Pancreas (tissue), 10 donors: ENCODE data around the gene RBSN. TPM values are rescaled to one million over a fixed set of nuclear protein-coding genes. Genes with fewer than 3 reads are reported as not detected.

Experiments used
- ATAC-seq, 4 donors: fragments of 200-7000 bp; cut with Tn5 transposase; one replicate each; pipeline versions ENCODE4 v1.8.0 to v1.9.1; 2020; ENCODE audit warnings: mild to moderate bottlenecking in 4 of 4, moderate library complexity in 4 of 4
- DNase-seq, 6 donors: peaks; one replicate each; pipeline ENCODE4 v3.0.0-alpha.2; 2020
- FAIRE-seq: peaks from 2 replicates; lab custom pipeline; 2012; peaks lifted over from hg19 to GRCh38; lab: Jason Lieb, UNC
- H3K27ac ChIP-seq, 4 donors: fragments of 200-600 bp; sonication (generic); 1 replicate in 3 of 4; 2 replicates in 1 of 4; pipeline versions ENCODE4 v1.5.0 to v1.8.0; 2020
- H3K27me3 ChIP-seq, 4 donors: fragments of 200-600 bp; one replicate each; pipeline ENCODE4 v1.8.0; 2021
- H3K36me3 ChIP-seq, 3 donors: fragments of 200-600 bp; sonication (generic) in 1 of 3; one replicate each; pipeline versions ENCODE4 v1.5.0 to v1.8.0; 2020 to 2021
- H3K4me1 ChIP-seq, 3 donors: fragments of 200-600 bp; one replicate each; pipeline ENCODE4 v1.8.0; 2021
- H3K4me3 ChIP-seq, 4 donors: fragments of 200-600 bp; sonication (generic) in 2 of 4; one replicate each; pipeline versions ENCODE4 v1.5.0 to v1.8.0; 2020 to 2021
- H3K9me3 ChIP-seq, 4 donors: fragments of 200-600 bp; one replicate each; pipeline ENCODE4 v1.8.0; 2021
- WGBS, 2 donors: extraction: QIAGEN DNeasy Blood & Tissue Kit; methylation state at CpG; one replicate each; pipeline ENCODE4 v1.1.7; 2013; 5-methylcytosine and 5-hydroxymethylcytosine counted together
- intact Hi-C, 3 donors: fragments of 100-400 bp; cut with DNase I; formaldehyde crosslinking; loops; one replicate each; pipeline versions ENCODE4 v1.11.1 to v1.14.2; 2022
- polyA plus RNA-seq, 2 donors: library from polyadenylated mRNA; stranded (reverse); fragments of 200-250 nt; gene quantifications; one replicate each; pipeline ENCODE4 v1.2.3, GENCODE V29; 2013
- total RNA-seq, 6 donors: library from RNA; stranded (reverse); fragmentation: NEBNext Ultra II Directional in 4 of 6; extraction: Animal tissue kit (Norgen Biotek cat#: 25700) in 4 of 6; gene quantifications; one replicate each; pipeline versions ENCODE4 v1.2.1 to v1.2.4, GENCODE V29; 2021 to 2023
- TF ChIP-seq, protein P1 (sequence below), 4 donors: fragments of 200-600 bp; sonication (generic) in 3 of 4; IDR thresholded peaks; one replicate each; pipeline versions ENCODE4 v1.5.0 to v1.8.0; 2021; ENCODE audit warnings: antibody characterized with exemption in 4 of 4
- donor health status: healthy with polysubstance abuse.
- donor health status: DM: no; HTN: no; CAD: no; lungs with moderate emphysema.
- donor health status: DM: no; HTN: no; CAD: no.
- donor health status: control.
- donor health status: control.
- donor health status: Bipolar disorder and iron deficiency.
- donor health status: DM: yes; HTN: yes; CAD: no.
- donor health status: DM: no; HTN: no; CAD: no.
- donor health status: DM: no; HTN: no; CAD: no.
- donor health status: DM: yes; HTN: yes; CAD: no.

RBSN gene
- total and polyA plus RNA-seq, 8 donors, result 5.7 to 10.9 (median 8.5) TPM

GRCh38 chr3:15108869-15109268 is 9.9 kb upstream of the RBSN start:
- Histone ChIP-seq H3K27ac (no peak overlapping the region), H3K27me3 (no peaks in the 10 kb centered on the region), H3K4me1 (no peaks in the 10 kb centered on the region), H3K4me3 (no peak overlapping the region), H3K9me3 (no peaks in the 10 kb centered on the region), H3K36me3 (no peaks in the 10 kb centered on the region)
- TF ChIP-seq, protein P1, sequence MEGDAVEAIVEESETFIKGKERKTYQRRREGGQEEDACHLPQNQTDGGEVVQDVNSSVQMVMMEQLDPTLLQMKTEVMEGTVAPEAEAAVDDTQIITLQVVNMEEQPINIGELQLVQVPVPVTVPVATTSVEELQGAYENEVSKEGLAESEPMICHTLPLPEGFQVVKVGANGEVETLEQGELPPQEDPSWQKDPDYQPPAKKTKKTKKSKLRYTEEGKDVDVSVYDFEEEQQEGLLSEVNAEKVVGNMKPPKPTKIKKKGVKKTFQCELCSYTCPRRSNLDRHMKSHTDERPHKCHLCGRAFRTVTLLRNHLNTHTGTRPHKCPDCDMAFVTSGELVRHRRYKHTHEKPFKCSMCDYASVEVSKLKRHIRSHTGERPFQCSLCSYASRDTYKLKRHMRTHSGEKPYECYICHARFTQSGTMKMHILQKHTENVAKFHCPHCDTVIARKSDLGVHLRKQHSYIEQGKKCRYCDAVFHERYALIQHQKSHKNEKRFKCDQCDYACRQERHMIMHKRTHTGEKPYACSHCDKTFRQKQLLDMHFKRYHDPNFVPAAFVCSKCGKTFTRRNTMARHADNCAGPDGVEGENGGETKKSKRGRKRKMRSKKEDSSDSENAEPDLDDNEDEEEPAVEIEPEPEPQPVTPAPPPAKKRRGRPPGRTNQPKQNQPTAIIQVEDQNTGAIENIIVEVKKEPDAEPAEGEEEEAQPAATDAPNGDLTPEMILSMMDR (IDR thresholded peaks at IDR 0.05), result no peak
- intact Hi-C loops, result no loop called here
- 60 to 74% methylated on average over 4 of the region's 4 CpGs for WGBS, 2 donors
- FAIRE-seq (no peak), DNase-seq (no peak), ATAC-seq (no peak)

GRCh38 chr3:15108082-15108545 is 9.2 kb upstream of the RBSN start:
- intact Hi-C loops, result no loop called here
- TF ChIP-seq, protein P1 (IDR thresholded peaks at IDR 0.05), result peak; percentile 81 to 94 (median 90)

GRCh38 chr3:15107075-15107947 is 8.4 kb upstream of the RBSN start:
- H3K36me3 ChIP-seq, result no peaks in the 10 kb centered on the region
- no peak for DNase-seq
- intact Hi-C loops, result no loop called here
- FAIRE-seq, result no peak
- H3K9me3 ChIP-seq, result no peaks in the 10 kb centered on the region
- TF ChIP-seq, protein P1 (IDR thresholded peaks at IDR 0.05), result no peak
- no peak overlapping the region for H3K4me3 ChIP-seq
- 60 to 75% methylated on average over 16 of the region's 16 CpGs for WGBS, 2 donors
- no peaks in the 10 kb centered on the region for H3K27me3 ChIP-seq
- H3K27ac ChIP-seq, result no peak overlapping the region
- peak in 1 of 4 donors; percentile 11 for ATAC-seq
- peaks cover 0 to 6% (median 0%) of the 10 kb centered on the region in 3 donors for H3K4me1 ChIP-seq

More at GRCh38 chr3:15108082-15108545, 9.2 kb upstream of the RBSN start:
- WGBS, 2 donors, result 14 to 18% methylated on average over 11 of the region's 11 CpGs
- no peaks in the 10 kb centered on the region for H3K9me3 ChIP-seq
- ATAC-seq, result peak; percentile 85 to 99 (median 96)
- H3K4me1 ChIP-seq, result peaks cover 0 to under 1% (median 0%) of the 10 kb centered on the region in 3 donors
- H3K36me3 ChIP-seq, result no peaks in the 10 kb centered on the region
- no peak overlapping the region for H3K27ac ChIP-seq
- FAIRE-seq, result no peak
- no peak overlapping the region for H3K4me3 ChIP-seq
- no peaks in the 10 kb centered on the region for H3K27me3 ChIP-seq
- DNase-seq, result peak; percentile 43 to 90 (median 76)

DNA sequence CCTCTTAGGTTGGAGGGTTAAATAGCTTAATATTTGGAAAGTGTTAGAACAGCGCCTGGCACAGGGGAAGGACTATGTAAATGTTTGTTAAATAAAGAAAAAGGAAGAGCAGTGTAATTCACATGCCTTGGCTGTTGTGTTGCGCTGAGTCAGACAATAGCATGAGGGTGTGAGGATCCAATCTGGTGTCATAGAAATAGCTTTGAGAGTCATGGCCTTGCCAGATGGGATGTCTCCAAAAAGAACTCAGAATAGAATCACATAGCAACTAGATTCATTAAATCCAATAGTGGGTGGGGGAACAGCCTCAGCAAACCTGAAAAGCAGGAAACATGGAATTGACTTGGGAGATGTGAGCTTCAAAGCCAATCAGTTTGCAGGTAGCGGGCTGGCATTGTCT is 3.9 kb upstream of the RBSN start:
- no peak for DNase-seq

More for the DNA sequence above, 3.9 kb upstream of the RBSN start:
- Histone ChIP-seq H3K4me1 (peaks cover 0 to 10% (median under 1%) of the 10 kb centered on the region in 3 donors), H3K9me3 (no peaks in the 10 kb centered on the region), H3K27ac (peak overlapping the region in 2 of 4 donors; percentile 5 to 37), H3K4me3 (no peak overlapping the region), H3K27me3 (no peaks in the 10 kb centered on the region), H3K36me3 (no peaks in the 10 kb centered on the region)
- WGBS, 2 donors, result 79 to 87% methylated on average over 3 of the region's 3 CpGs
- TF ChIP-seq, protein P1 (IDR thresholded peaks at IDR 0.05), result no peak
- intact Hi-C loops, result no loop called here
- FAIRE-seq, result no peak
- ATAC-seq, result peak in 1 of 4 donors; percentile 3
